T-cell (primary cell): ENCODE measurements around the gene DOCK8. TPM values are rescaled to one million over a fixed set of nuclear protein-coding genes. Genes with fewer than 3 reads are reported as not detected.

Source experiments
- ATAC-seq, 4 experiments: fragments of 200-7000 bp in 3 of 4; fragments of 150-1000 bp in 1 of 4; cut with Tn5 transposase; replicated peaks in 1 of 4; 1 replicate in 3 of 4; 2 replicates in 1 of 4; pipeline ENCODE4 v1.10.0; 2021; ENCODE audit warnings: moderate library complexity in 3 of 4, mild to moderate bottlenecking in 2 of 4, moderate number of reproducible peaks in 1 of 4
- CTCF ChIA-PET, 2 donors: fragments of 300-600 bp; sonication (Branson Sonifier 250); formaldehyde crosslinking; loops; one replicate each; lab custom pipeline; 2022; ENCODE audit warnings: antibody characterized with exemption in 2 of 2; lab: Charles Lee
- POLR2A ChIA-PET, 2 donors: fragments of 300-600 bp; sonication (Branson Sonifier 250); formaldehyde crosslinking; loops; one replicate each; lab custom pipeline; 2022; ENCODE audit warnings: antibody characterized with exemption in 2 of 2; lab: Charles Lee
- DNase-seq, 35 experiments: peaks; one replicate each; pipeline versions ENCODE4 v3.0.0 to v3.0.0-alpha.2; 2013 to 2023
- H3K27ac ChIP-seq: one replicate; pipeline ENCODE4 v1.5.1; 2013; ENCODE audit warnings: low read length
- H3K27me3 ChIP-seq, 2 experiments: replicated peaks in 1 of 2; 1 replicate in 1 of 2; 2 replicates in 1 of 2; pipeline versions ENCODE4 v1.6.1 to v1.7.0; 2013; ENCODE audit warnings: low read length in 1 of 2, mixed read lengths in 1 of 2; ENCODE audit not compliant: control insufficient read depth in 2 of 2, insufficient read depth in 2 of 2; ENCODE audit errors: extremely low read depth in 1 of 2
- H3K36me3 ChIP-seq, 2 donors: 1 replicate in 1 of 2; 2 replicates in 1 of 2; pipeline versions ENCODE4 v1.6.1 to v1.7.0; 2013; ENCODE audit warnings: low read length in 1 of 2; ENCODE audit not compliant: control insufficient read depth in 2 of 2, insufficient read depth in 1 of 2; ENCODE audit errors: extremely low read depth in 1 of 2
- H3K4me1 ChIP-seq, 2 experiments: 1 replicate in 1 of 2; 2 replicates in 1 of 2; pipeline versions ENCODE4 v1.6.1 to v1.7.0; 2013; ENCODE audit warnings: low read length in 2 of 2, mixed read lengths in 1 of 2; ENCODE audit not compliant: insufficient read depth in 2 of 2, control insufficient read depth in 1 of 2; ENCODE audit errors: extremely low read depth in 1 of 2
- H3K4me3 ChIP-seq, 2 donors: 1 replicate in 1 of 2; 2 replicates in 1 of 2; pipeline versions ENCODE4 v1.5.1 to v1.7.0; 2013; ENCODE audit warnings: mild to moderate bottlenecking in 2 of 2, low read length in 1 of 2, moderate library complexity in 1 of 2; ENCODE audit not compliant: control insufficient read depth in 1 of 2; ENCODE audit errors: extremely low read depth in 1 of 2
- H3K9me3 ChIP-seq: 2 replicates; pipeline ENCODE4 v1.7.0; 2013
- H3K27ac Mint-ChIP-seq, 2 donors: one replicate each; pipeline ENCODE4 v1.8.0; 2020 to 2021; ENCODE audit warnings: mild to moderate bottlenecking in 2 of 2, mixed read lengths in 2 of 2
- H3K27me3 Mint-ChIP-seq, 2 donors: one replicate each; pipeline ENCODE4 v1.8.0; 2021 to 2022; ENCODE audit warnings: mixed read lengths in 2 of 2
- H3K36me3 Mint-ChIP-seq: one replicate; pipeline ENCODE4 v1.8.0; 2021; ENCODE audit warnings: mixed read lengths
- H3K4me1 Mint-ChIP-seq, 3 donors: one replicate each; pipeline ENCODE4 v1.8.0; 2020 to 2022; ENCODE audit warnings: mixed read lengths in 3 of 3, mild to moderate bottlenecking in 1 of 3
- H3K4me3 Mint-ChIP-seq, 3 donors: one replicate each; pipeline ENCODE4 v1.8.0; 2020 to 2022; ENCODE audit warnings: mild to moderate bottlenecking in 3 of 3, mixed read lengths in 3 of 3, moderate library complexity in 3 of 3
- H3K9me3 Mint-ChIP-seq, 3 donors: one replicate each; pipeline ENCODE4 v1.8.0; 2020 to 2022; ENCODE audit warnings: mixed read lengths in 3 of 3
- WGBS: methylation state at CpG from one replicate; pipeline ENCODE4 v1.1.5; 2013; ENCODE audit warnings: missing lambda C conversion rate; ENCODE audit not compliant: insufficient coverage; 5-methylcytosine and 5-hydroxymethylcytosine counted together
- total RNA-seq, 35 experiments: library from RNA in 6 of 35; stranded (reverse) in 6 of 35; fragments of 120-200 nt in 1 of 35; gene quantifications; one replicate each; pipeline versions ENCODE4 v1.2.1 to v1.2.4 and lab custom pipeline; 2013 to 2026

The DOCK8 gene
- total RNA-seq, 5 donors from 2014 or later (not counting 1 experiment from before 2014, with no cell fraction given), result 173 to 231 (median 208) TPM

DNA sequence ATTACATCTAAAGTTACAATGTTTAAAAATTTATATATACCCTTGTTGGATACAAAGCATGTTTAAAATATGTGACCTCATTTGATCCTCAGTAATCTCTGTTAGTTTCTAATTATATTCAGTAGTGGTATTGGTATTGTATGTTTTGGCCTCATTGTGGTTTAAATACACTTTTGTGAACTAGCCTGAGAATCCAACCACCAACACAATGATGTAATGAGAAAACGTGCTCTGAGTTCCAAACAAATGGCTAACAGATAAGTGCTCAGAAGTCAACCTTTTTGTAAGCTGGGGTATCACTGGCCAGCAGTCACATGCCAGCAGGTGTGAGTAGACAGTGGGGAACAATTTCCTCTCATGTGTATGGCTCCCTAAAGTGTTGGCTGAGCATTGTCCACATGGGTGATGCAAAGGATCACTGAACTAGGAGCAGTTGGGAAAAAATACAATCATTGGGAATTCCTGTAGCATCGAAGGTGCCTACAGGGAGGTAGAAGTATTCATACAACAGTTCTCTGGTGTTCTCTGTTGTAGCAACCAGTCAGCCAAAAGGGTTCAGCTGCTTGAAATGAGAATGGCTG, 56.1 kb downstream of the DOCK8 start:
- no peaks in the 10 kb centered on the region for H3K9me3 Mint-ChIP-seq
- peaks cover 38 to 57% (median 43%) of the 10 kb centered on the region in 3 donors for H3K4me1 Mint-ChIP-seq
- peaks cover 13% of the 10 kb centered on the region for H3K36me3 Mint-ChIP-seq
- no peak overlapping the region for H3K4me3 Mint-ChIP-seq
- Histone ChIP-seq H3K9me3 (no peaks in the 10 kb centered on the region), H3K27ac (peak overlapping the region; percentile 98), H3K4me1 (peaks cover 28 to 32% of the 10 kb centered on the region in 2 experiments), H3K4me3 (no peak overlapping the region), H3K27me3 (no peaks in the 10 kb centered on the region), H3K36me3 (peaks cover 0 to 4% of the 10 kb centered on the region in 2 donors)
- WGBS, result 70% methylated on average over 2 of the region's 2 CpGs
- POLR2A ChIA-PET, result no interaction called here
- ATAC-seq (no peak), DNase-seq (no peak)
- CTCF ChIA-PET, result no interaction called here
- H3K27me3 Mint-ChIP-seq, result no peaks in the 10 kb centered on the region
- peak overlapping the region; percentile 85 to 96 for H3K27ac Mint-ChIP-seq

DNA sequence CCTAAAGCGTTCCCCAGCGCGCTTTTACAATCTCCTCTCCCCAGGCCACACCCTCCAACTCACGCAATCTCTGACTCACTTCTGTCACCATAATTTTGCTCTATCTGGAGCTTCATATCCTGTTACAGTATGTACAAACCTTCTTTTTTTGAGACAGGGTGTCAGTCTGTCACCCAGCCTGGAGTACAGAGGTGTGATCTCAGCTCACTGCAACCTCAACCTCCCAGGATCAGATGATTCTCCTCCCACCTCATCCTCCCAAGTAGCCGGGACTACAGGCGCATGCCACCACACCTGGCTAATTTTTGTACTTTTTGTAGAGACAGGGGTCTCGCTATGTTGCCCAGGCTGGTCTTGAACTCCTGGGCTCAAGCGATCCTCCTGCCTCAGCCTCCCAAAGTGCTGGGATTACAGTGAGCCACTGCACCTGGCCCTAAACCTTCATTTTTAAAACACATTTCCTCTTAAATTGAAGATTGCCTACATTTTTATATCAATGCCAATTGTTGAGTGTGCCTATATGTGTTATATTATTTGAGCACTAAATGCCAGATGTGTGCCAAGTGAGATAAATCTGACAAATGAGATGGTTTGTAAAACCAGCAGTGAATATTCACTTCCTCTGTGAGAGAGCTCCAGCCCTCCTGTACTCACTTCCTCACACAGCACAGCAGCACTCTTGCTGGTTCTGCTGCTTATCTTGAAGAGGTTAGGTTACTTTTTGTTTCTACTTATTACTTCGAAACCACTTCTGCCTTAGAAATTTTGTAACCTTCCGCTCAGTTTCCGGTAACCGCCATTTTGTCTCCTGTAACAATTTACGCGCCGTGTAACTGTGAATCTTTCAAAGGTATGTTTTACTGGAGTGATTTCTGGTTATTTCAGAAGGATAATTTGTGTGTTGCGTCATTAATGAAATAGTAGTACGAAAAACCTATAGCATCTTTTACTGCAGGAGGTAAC, 57.9 kb downstream of the DOCK8 start:
- peak overlapping the region; percentile 85 to 96 for H3K27ac Mint-ChIP-seq

GRCh38 chr9:274406-274805, 59.7 kb downstream of the DOCK8 start:
- CTCF ChIA-PET, result no interaction called here

More for the DNA sequence above, 57.9 kb downstream of the DOCK8 start:
- H3K9me3 ChIP-seq, result no peaks in the 10 kb centered on the region
- no peaks in the 10 kb centered on the region for H3K27me3 Mint-ChIP-seq
- H3K4me3 ChIP-seq, result peak overlapping the region; percentile 71 to 72
- DNase-seq (peak; percentile 36 to 92 (median 72)), ATAC-seq (peak; percentile 86 to 95 (median 94))
- ChIA-PET POLR2A (interaction anchor here (0.6 to 1.5 kb wide), 6 partner anchors 10 to 187 kb away, joined by 3 to 6 read pairs (median 4); no protein-coding TSS in a partner anchor), CTCF (interaction anchor here in 1 of 2 donors (0.5 to 2.8 kb wide), 5 partner anchors 9 to 134 kb away, joined by 3 to 14 read pairs (median 5); partner anchors contain the start of gene DOCK8)
- peak overlapping the region; percentile 98 for H3K27ac ChIP-seq
- peaks cover 34 to 48% of the 10 kb centered on the region in 2 experiments for H3K4me1 ChIP-seq
- WGBS, result 14% methylated on average over 7 of the region's 17 CpGs
- no peaks in the 10 kb centered on the region for H3K9me3 Mint-ChIP-seq
- peaks cover 45 to 65% (median 51%) of the 10 kb centered on the region in 3 donors for H3K4me1 Mint-ChIP-seq
- H3K36me3 Mint-ChIP-seq, result peaks cover 17% of the 10 kb centered on the region
- peak overlapping the region; percentile 73 to 94 (median 90) for H3K4me3 Mint-ChIP-seq
- H3K27me3 ChIP-seq, result no peaks in the 10 kb centered on the region
- peaks cover 0 to 14% of the 10 kb centered on the region in 2 donors for H3K36me3 ChIP-seq

GRCh38 chr9:277601-278295, 63.1 kb downstream of the DOCK8 start:
- H3K36me3 ChIP-seq, result peaks cover 2 to 50% of the 10 kb centered on the region in 2 donors
- no peak overlapping the region for H3K27ac Mint-ChIP-seq
- ATAC-seq (peak in 2 of 4 experiments; percentile 26 to 64), DNase-seq (peak in 4 of 35 experiments; percentile 14 to 82 (median 34))
- peaks cover 47 to 71% of the 10 kb centered on the region in 2 experiments for H3K4me1 ChIP-seq
- H3K27ac ChIP-seq, result peak overlapping the region; percentile 98
- CTCF ChIA-PET, result interaction anchor here (0.6 to 1.1 kb wide), 4 partner anchors 11 to 84 kb away, joined by 3 to 6 read pairs (median 4); no protein-coding TSS in a partner anchor
- 40% methylated on average over 2 of the region's 3 CpGs for WGBS
- peaks cover 37 to 40% (median 39%) of the 10 kb centered on the region in 3 donors for H3K4me1 Mint-ChIP-seq
- no peaks in the 10 kb centered on the region for H3K9me3 ChIP-seq
- no peak overlapping the region for H3K4me3 ChIP-seq
- H3K27me3 ChIP-seq, result no peaks in the 10 kb centered on the region
- POLR2A ChIA-PET, result interaction anchor here (0.6 to 0.8 kb wide), 2 partner anchors 61 to 63 kb away, joined by 4 to 8 read pairs; partner anchors contain the start of gene DOCK8 (in 1 of the 2)
- H3K9me3 Mint-ChIP-seq, result no peaks in the 10 kb centered on the region
- H3K4me3 Mint-ChIP-seq, result no peak overlapping the region
- H3K27me3 Mint-ChIP-seq, result no peaks in the 10 kb centered on the region
- H3K36me3 Mint-ChIP-seq, result peaks cover 24% of the 10 kb centered on the region

More at GRCh38 chr9:274406-274805, 59.7 kb downstream of the DOCK8 start:
- Histone ChIP-seq H3K9me3 (no peaks in the 10 kb centered on the region), H3K36me3 (peaks cover 2 to 21% of the 10 kb centered on the region in 2 donors), H3K27me3 (no peaks in the 10 kb centered on the region), H3K27ac (peak overlapping the region; percentile 98), H3K4me1 (peaks cover 49 to 65% of the 10 kb centered on the region in 2 experiments), H3K4me3 (peak overlapping the region; percentile 71 to 72)
- Mint-ChIP-seq H3K27me3 (no peaks in the 10 kb centered on the region), H3K36me3 (peaks cover 14% of the 10 kb centered on the region), H3K4me3 (peak overlapping the region; percentile 73 to 94 (median 90)), H3K9me3 (no peaks in the 10 kb centered on the region), H3K4me1 (peaks cover 36 to 49% (median 44%) of the 10 kb centered on the region in 3 donors), H3K27ac (peak overlapping the region; percentile 94)
- no CpG with 5 or more reads among the region's 6 CpGs for WGBS
- POLR2A ChIA-PET, result interaction anchor here in 1 of 2 donors (0.5 kb wide), 1 partner anchor 307 kb away, joined by 3 read pairs; no protein-coding TSS in a partner anchor
- peak in 1 of 35 experiments; percentile 40 for DNase-seq
- ATAC-seq, result no peak

GRCh38 chr9:278651-279050, 64.0 kb downstream of the DOCK8 start:
- no peaks in the 10 kb centered on the region for H3K9me3 ChIP-seq
- peak; percentile 37 to 81 (median 69) for ATAC-seq
- Mint-ChIP-seq H3K4me3 (no peak overlapping the region), H3K27me3 (no peaks in the 10 kb centered on the region), H3K9me3 (no peaks in the 10 kb centered on the region), H3K36me3 (peaks cover 27% of the 10 kb centered on the region), H3K27ac (no peak overlapping the region), H3K4me1 (peaks cover 46 to 48% (median 48%) of the 10 kb centered on the region in 3 donors)
- peaks cover 47 to 76% of the 10 kb centered on the region in 2 experiments for H3K4me1 ChIP-seq
- ChIA-PET POLR2A (no interaction called here), CTCF (no interaction called here)
- peaks cover 2 to 56% of the 10 kb centered on the region in 2 donors for H3K36me3 ChIP-seq
- 39% methylated on average over 8 of the region's 8 CpGs for WGBS
- H3K27ac ChIP-seq, result peak overlapping the region; percentile 98
- DNase-seq, result peak in 24 of 35 experiments; percentile 8 to 69 (median 25)
- H3K4me3 ChIP-seq, result no peak overlapping the region
- no peaks in the 10 kb centered on the region for H3K27me3 ChIP-seq
